ENCODE measurements around the gene CDH13.

CDH13 gene

DNA sequence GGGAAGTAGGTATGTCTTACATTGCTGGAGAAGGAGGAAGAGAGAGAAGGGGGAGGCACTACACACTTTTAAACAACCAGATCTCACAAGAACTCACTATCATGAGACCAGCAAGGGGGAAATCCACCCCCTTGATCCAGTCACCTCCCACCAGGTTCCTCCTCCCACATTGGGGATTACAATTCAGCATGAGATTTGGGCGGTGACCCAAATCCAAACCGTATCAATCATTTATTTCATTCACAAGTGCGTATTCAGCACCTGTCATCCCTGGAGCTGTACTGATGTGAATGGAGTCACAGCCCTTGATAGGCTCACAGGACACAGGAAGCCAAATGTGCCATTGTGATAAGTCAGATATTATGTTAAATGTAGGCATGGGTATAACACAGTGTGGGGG is 952.7 kb downstream of the CDH13 start:
- DNase-seq (ENCODE audit: low read depth) = no peak

DNA sequence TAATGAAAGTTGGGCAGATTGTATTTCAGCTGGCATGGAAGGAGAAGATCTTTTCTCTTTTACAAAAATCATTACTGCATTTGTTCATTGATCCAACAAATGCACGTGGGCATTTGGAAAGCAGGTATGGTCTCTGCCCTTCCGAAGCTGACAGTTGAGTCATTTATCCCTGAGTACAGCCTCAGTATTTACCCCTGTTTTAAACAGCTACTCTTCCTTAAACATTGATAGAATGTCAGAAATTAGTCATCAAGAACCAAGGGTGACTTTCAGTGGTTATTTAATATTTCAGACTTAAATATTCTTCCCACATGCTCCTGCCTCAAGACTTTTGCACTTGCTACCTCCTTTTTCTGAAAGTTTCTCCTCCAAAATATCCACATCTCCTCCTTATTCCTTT is 954.3 kb downstream of the CDH13 start:
- DNase-seq (ENCODE audit: low read depth) = no peak

- DNase-seq (ENCODE audit: low read depth) = no peak
These were observed 955.4 kb downstream of the CDH13 start for GRCh38 chr16:83581994-83582747.

DNA sequence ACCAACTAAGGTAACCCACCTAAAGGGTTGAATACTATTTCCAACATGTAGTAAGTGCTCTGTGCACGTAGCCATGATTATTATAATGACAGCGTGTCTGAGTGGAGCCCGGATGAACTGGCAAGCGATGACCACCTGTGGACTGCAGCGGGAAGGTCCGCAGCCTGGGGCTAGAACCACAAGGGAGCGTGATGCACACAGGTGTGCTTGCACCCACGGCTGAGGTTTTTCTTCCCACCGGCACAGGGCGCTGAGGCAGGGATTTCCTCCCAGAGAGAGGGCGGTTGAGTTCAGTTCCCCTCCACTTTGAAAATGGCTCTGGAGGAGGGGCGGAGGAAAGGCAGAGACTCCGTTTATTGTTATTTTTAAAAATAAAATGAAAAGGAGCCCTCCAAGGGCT is 959.3 kb downstream of the CDH13 start:
- no peak for DNase-seq (ENCODE audit: low read depth)

DNA sequence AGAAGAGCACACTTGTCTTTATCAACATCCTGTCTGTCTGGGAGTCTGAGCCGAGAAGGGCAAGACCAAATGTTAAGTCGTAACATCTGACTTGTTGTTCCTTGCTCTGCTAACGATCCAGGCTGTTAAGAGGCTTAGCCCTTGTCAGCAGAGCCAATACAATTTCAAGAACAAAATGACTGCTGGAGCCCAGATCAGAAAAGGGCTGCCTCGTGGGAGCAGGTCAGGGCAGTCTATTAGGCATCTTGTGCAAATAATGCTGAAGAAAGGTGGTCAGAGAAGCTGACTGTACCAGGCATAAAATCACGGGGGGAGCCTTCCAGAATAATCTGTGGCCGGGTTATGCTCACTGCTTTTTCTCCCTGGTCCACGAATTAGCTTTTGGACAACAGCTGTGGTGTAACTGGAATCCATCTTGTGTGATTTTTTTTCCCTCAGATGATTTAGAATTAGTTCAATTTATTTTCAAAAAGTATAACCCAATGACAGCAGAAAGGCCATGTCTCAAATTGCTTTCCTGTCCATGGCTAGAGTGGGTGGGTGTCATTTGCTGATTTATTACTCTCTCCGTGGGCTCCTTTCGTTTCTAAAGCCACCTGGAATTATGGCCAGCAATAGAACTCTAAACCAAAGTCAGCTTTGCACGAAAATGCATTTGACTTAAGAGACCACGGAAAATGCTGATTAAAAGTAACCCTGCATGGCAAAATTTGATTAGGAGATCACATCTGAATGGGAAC is 959.9 kb downstream of the CDH13 start:
- DNase-seq (ENCODE audit: low read depth) = no peak

GRCh38 chr16:83587201-83587600 is 960.4 kb downstream of the CDH13 start:
- DNase-seq (ENCODE audit: low read depth) = no peak

- DNase-seq (ENCODE audit: low read depth) = no peak
These were observed 961.3 kb downstream of the CDH13 start for GRCh38 chr16:83588070-83588469.

GRCh38 chr16:83589576-83589975 is 962.8 kb downstream of the CDH13 start:
- no peak for DNase-seq (ENCODE audit: low read depth)

DNA sequence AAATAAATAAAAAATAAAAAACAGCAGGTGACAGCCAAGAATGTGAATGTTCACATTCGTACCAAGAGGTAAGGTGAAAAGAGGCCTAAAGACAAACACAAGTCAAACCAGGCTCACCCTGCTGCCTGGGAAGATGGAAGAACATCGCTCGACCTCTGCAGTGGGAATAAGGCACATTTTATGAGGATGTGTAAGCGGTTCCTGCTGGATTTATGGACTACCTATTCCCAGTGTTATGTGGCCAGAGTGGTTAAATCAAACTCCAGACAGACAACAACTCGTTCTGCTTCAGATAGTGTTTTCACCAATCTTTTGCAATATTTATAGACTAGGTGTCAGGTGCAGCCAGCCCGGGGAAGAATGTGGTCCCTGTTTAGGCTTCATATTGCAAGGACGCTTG is 966.0 kb downstream of the CDH13 start:
- no peak for DNase-seq (ENCODE audit: low read depth)

DNA sequence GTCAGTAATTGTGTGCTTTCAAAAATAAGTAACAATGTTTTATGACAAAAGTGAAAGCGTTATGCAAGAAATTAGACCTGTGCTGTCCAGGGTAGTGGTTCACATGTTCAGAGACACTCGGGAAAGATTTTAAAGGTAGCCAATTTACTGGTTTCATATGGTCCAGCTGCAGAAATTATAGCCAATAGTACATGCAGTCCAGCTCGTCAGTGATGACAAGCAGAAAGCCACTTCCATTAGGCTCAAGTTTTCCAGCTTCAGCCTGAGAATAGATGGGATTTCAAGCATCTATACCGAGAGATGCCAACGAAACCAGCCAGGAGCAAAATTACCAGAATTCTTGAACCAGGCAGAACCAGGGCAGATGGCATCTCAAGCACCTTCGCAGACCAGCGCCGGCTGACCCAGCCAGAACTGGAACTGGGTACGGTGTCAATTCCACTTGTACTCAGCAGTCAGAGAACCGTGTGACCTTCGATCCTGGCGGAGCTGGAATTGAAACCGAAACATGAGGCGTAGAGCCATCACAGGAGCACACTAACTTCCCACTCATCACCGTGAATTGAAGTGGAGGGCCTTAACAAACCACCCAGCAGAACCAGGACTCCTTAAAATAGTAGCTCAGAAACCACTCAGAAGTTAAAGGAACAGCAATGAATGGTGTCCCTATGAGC is 973.2 kb downstream of the CDH13 start:
- DNase-seq (ENCODE audit: low read depth) = no peak

DNA sequence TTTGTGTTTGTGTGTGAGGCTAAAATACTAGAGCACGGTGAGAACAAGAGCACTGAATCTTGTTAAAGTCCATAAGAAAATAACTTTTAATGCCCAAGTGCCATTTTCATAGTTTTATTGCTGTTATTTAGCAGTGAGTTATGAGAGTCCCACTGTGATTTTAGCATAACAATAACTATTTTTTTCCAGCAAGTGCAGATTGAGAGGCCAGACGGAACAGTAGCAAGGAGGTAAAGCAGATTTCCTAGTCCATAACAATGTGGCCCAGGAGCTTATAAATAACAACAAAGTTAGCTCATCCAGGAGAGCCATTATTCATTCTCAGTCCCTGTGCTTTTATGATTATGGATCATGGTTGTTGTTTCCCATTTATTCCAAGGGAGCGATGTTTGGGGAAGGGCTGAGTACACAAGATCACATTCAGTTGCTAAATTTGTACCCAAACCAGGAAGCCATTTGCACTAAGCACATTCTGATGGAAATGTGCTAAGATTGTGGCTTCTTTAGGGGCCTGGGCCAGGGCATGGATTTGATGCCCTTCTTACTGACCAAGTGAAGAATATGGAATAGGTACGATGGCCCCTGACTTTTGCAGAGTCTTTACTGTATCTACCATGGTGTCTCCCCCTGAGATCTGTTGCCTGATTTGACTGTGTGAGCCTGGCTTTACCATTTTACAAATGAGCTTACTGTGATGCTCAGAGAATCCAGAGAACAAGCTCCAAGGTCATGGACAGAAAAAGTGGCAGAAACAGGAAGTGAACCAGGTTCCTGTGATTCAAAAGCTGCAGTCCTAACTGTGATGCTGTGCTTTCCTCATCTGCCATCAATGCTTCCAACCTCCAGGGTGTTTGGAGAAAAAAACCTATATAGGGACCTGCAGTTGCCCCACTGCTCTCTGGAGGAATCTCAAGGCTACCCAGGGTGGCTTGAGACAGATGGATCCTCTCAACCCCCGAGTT is 976.3 kb downstream of the CDH13 start:
- no peak for DNase-seq (ENCODE audit: low read depth)

GRCh38 chr16:83603723-83604570 is 977.2 kb downstream of the CDH13 start:
- no peak for DNase-seq (ENCODE audit: low read depth)

DNA sequence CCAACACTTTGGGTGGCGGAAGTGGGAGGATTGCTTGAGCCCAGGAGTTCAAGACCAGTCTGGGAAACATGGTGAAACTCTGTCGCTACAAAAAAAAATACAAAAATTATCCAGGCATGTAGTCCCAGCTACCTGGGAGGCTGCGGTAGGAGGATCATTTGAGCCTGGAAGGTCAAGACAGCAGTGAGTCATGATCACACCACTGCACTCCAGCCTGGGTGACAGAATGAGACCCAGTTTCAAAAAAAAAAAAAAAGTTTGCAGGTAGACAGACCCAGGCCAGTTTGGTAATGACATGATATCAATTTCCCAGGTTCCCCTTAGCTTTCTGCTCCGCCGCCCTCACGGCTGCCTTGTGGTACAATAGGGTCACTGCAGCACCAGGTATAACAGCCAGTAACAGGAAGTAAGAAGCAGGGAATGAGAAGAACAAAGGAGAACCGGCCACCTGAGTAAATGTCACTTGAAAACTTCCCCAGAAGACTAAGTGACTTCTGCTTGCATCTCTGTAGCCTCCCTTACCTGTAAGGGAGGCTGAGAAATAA is 979.8 kb downstream of the CDH13 start:
- DNase-seq (ENCODE audit: low read depth) = no peak

DNA sequence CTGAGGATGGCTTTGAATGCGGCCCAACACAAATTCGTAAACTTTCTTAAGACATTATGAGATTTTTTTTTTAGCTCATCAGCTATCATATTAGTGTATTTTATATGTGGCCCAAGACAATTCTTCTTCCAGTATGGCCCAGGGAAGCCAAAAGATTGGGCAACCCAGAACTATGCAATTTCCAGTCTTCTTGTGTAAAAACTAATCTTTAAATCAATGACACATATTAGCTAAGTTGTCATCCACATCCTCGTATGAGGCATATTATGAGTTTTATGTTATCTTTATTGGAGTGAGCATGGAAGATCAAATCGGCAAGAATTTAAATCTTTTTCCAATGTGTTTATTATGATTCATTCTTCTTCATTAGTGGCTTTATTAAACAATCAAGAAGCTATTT is 982.4 kb downstream of the CDH13 start:
- DNase-seq (ENCODE audit: low read depth) = no peak

- no peak for DNase-seq (ENCODE audit: low read depth)
These were observed 988.6 kb downstream of the CDH13 start for GRCh38 chr16:83615141-83615952.

GRCh38 chr16:83615953-83616350 is 989.2 kb downstream of the CDH13 start:
- no peak for DNase-seq (ENCODE audit: low read depth)

DNA sequence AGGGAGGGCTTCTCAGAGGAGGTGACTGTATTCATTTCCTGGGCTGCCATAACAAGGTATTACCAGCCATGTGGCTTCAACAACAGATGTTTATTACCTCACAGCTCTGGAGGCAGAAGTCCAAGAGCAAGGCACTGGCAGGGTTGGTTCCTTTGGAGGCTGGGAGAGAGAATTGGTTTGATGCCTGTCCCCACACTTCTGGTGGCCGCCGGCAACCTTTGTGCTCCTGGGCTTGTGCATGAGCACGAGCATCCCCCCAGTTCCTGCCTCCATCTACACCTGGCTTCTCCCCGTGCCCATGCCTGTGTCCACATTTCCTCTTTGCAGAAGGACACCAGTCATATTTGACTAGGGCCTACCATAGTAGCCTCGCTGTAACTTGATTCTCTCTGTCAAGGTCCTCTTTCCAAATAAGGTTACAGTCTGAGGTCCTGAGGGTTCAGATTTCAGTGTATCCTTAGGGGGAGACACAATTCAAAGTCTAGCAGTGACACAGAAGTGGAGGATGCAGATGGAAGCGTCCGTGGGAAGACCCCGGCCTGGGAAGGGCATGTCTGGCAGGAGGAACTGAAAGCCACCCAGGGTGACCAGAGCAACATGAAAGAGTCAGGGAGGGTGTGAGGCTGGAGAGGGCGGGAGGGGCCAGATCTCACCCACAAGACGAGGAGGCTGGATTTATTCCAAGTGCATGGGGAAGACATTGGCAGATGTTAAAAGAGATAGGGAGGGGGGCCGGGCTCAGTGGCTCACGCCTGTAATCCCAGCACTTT is 992.8 kb downstream of the CDH13 start:
- DNase-seq (ENCODE audit: low read depth) = no peak

GRCh38 chr16:83622010-83622409 is 995.2 kb downstream of the CDH13 start:
- no peak for DNase-seq (ENCODE audit: low read depth)

- DNase-seq (ENCODE audit: low read depth) = no peak
These were observed 996.4 kb downstream of the CDH13 start for GRCh38 chr16:83623091-83623730.
